HepG2 (cell line): ENCODE results near the gene UEVLD. TPM values are rescaled to one million over a fixed set of nuclear protein-coding genes. Genes with fewer than 3 reads are reported as not detected.

Experiments
- ATAC-seq: fragments of 200-7000 bp; cut with Tn5 transposase; 3 replicates; pipeline ENCODE4 v1.9.1; 2020; ENCODE audit warnings: mild to moderate bottlenecking, moderate library complexity
- BruUV-seq: library from RNA; stranded (reverse); fragments of 400-500 nt; replicated peaks from 2 replicates; lab custom pipeline; 2021; lab: Mats Ljungman, UMichigan
- CTCF ChIA-PET: fragments of 300-600 bp; formaldehyde crosslinking; extraction: SDS; loops from one replicate; lab custom pipeline; 2021; ENCODE audit warnings: low total read pairs, inconsistent platforms, low intra/inter-chr PET ratio; lab: Yijun Ruan, JAX
- POLR2A ChIA-PET: fragments of 350-600 bp; sonication (Branson Sonifier 250); formaldehyde crosslinking; loops from one replicate; lab custom pipeline; 2020; ENCODE audit warnings: antibody characterized with exemption, inconsistent platforms; lab: Yijun Ruan, JAX
- DNase-seq: peaks from one replicate; pipeline ENCODE4 v3.0.0-alpha.2; 2015; ENCODE audit warnings: low spot score
- FAIRE-seq: peaks from 3 replicates; lab custom pipeline; 2011; peaks lifted over from hg19 to GRCh38; lab: Jason Lieb, UNC
- H2AFZ ChIP-seq: one replicate; pipeline ENCODE4 v1.6.1; 2011; ENCODE audit warnings: low read length, inconsistent platforms
- H3K27ac ChIP-seq: fragments of 300-600 bp; 3 replicates; pipeline ENCODE4 v1.8.0; 2011; ENCODE audit warnings: mixed run types, mild to moderate bottlenecking, mixed read lengths, low read length, inconsistent platforms; ENCODE audit not compliant: insufficient read depth; ENCODE audit errors: extremely low read length
- H3K27me3 ChIP-seq, 2 experiments: fragments of 200-600 bp in 1 of 2; 2 replicates in 1 of 2; 3 replicates in 1 of 2; pipeline versions ENCODE4 v1.6.0 to v1.8.0; 2011; ENCODE audit warnings: low read length in 2 of 2, mild to moderate bottlenecking in 2 of 2, moderate library complexity in 2 of 2, inconsistent platforms in 1 of 2; ENCODE audit not compliant: insufficient read depth in 2 of 2, control insufficient read depth in 1 of 2
- H3K36me3 ChIP-seq, 2 experiments: fragments of 200-600 bp in 1 of 2; replicated peaks in 1 of 2; 2 replicates in 1 of 2; 3 replicates in 1 of 2; pipeline versions ENCODE4 v1.5.1 to v1.8.0; 2011; ENCODE audit warnings: low read length in 2 of 2, inconsistent platforms in 1 of 2; ENCODE audit not compliant: insufficient read depth in 2 of 2, control insufficient read depth in 1 of 2
- H3K4me1 ChIP-seq: 2 replicates; pipeline ENCODE4 v1.5.1; 2012; ENCODE audit warnings: low read length, inconsistent platforms; ENCODE audit not compliant: insufficient read depth
- H3K4me2 ChIP-seq: 2 replicates; pipeline ENCODE4 v1.6.0; 2011; ENCODE audit warnings: low read depth, low read length, inconsistent platforms
- H3K4me3 ChIP-seq, 3 experiments: fragments of 200-600 bp in 1 of 3; sonication (generic), shearing (Covaris generic) in 1 of 3; replicated peaks in 1 of 3; 2 replicates each; pipeline ENCODE4 v1.5.1; 2011 to 2016; ENCODE audit warnings: low read length in 3 of 3, inconsistent platforms in 2 of 3, low read depth in 2 of 3, mild to moderate bottlenecking in 2 of 3, control low read depth in 1 of 3, mixed read lengths in 1 of 3; ENCODE audit not compliant: insufficient read depth in 1 of 3
- H3K79me2 ChIP-seq: one replicate; pipeline ENCODE4 v1.6.1; 2011; ENCODE audit warnings: low read length, inconsistent platforms; ENCODE audit not compliant: insufficient read depth
- H3K9ac ChIP-seq: 2 replicates; pipeline ENCODE4 v1.6.0; 2011; ENCODE audit warnings: mild to moderate bottlenecking, low read depth, low read length, inconsistent platforms; ENCODE audit not compliant: insufficient read depth
- H3K9me3 ChIP-seq: 2 replicates; pipeline ENCODE4 v1.5.1; 2012; ENCODE audit warnings: mild to moderate bottlenecking, low read length
- H4K20me1 ChIP-seq: 2 replicates; pipeline ENCODE4 v1.6.0; 2011; ENCODE audit warnings: inconsistent platforms, mild to moderate bottlenecking, low read length, moderate library complexity; ENCODE audit not compliant: insufficient read depth
- ARNTL ChIP-seq: sonication (generic); formaldehyde crosslinking; IDR thresholded peaks from 2 replicates; pipeline ENCODE4 v1.4.0; 2020; ENCODE audit warnings: mild to moderate bottlenecking, missing genetic modification reagents
- ATF1 ChIP-seq: IDR thresholded peaks from 2 replicates; pipeline ENCODE4 v1.6.1; 2016; ENCODE audit warnings: mild to moderate bottlenecking, control low read depth
- IRF2 ChIP-seq: IDR thresholded peaks from 2 replicates; pipeline ENCODE4 v1.6.1; 2018; ENCODE audit warnings: missing genetic modification reagents, missing compliant biosample characterization
- IRX3 ChIP-seq: sonication (generic); formaldehyde crosslinking; IDR thresholded peaks from 2 replicates; pipeline ENCODE4 v1.8.1; 2023; ENCODE audit warnings: mild to moderate bottlenecking, low read depth, missing genetic modification reagents, borderline replicate concordance
- NCOA2 ChIP-seq: sonication (generic); formaldehyde crosslinking; IDR thresholded peaks from 2 replicates; pipeline ENCODE4 v1.8.0; 2022; ENCODE audit warnings: inconsistent platforms
- TBX2 ChIP-seq: sonication (generic); formaldehyde crosslinking; IDR thresholded peaks from 2 replicates; pipeline ENCODE4 v1.5.0; 2020; ENCODE audit warnings: missing genetic modification reagents, mild to moderate bottlenecking, borderline replicate concordance
- THYN1 ChIP-seq: sonication (generic); formaldehyde crosslinking; IDR thresholded peaks from 2 replicates; pipeline ENCODE4 v1.8.1; 2023; ENCODE audit warnings: low read depth, mild to moderate bottlenecking, moderate library complexity, missing genetic modification reagents, borderline replicate concordance
- ZFP36L1 ChIP-seq: sonication (generic); formaldehyde crosslinking; IDR thresholded peaks from 2 replicates; pipeline ENCODE4 v1.8.0; 2022; ENCODE audit warnings: mild to moderate bottlenecking, missing genetic modification reagents, moderate library complexity
- ZSCAN21 ChIP-seq: sonication (generic); formaldehyde crosslinking; IDR thresholded peaks from 2 replicates; pipeline ENCODE4 v1.8.0; 2022; ENCODE audit warnings: mild to moderate bottlenecking, missing genetic modification reagents, moderate library complexity, borderline replicate concordance
- ZSCAN29 ChIP-seq: sonication (generic); formaldehyde crosslinking; conservative IDR thresholded peaks from 2 replicates; pipeline ENCODE4 v1.4.0; 2020; ENCODE audit warnings: mild to moderate bottlenecking, missing genetic modification reagents
- WGBS: methylation state at CpG from one replicate; pipeline ENCODE4 v1.1.6; 2017; ENCODE audit warnings: low lambda C conversion rate; 5-methylcytosine and 5-hydroxymethylcytosine counted together
- in situ Hi-C: cut with HindIII; loops from 2 replicates; pipeline ENCODE4 v1.10.0; 2017; ENCODE audit warnings: low pct_unique_long_range_greater_than_20kb; ENCODE audit not compliant: extremely low pct_ligation_motif_present
- intact Hi-C: fragments of 100-400 bp; cut with micrococcal nuclease; formaldehyde crosslinking; loops from one replicate; pipeline ENCODE4 v1.10.0; 2022; ENCODE audit not compliant: unreplicated experiment
- polyA plus RNA-seq, 8 experiments: library from polyadenylated mRNA; depleted of rRNA in 3 of 8; stranded (reverse) in 7 of 8; unstranded in 1 of 8; fragments of >200 nt; fragmentation: Illumina TruSeq in 4 of 8; extraction: Trizol in 4 of 8; gene quantifications; 2 replicates each; pipeline versions ENCODE4 v1.2.1 to v1.2.3, GENCODE V29; 2011 to 2016; ENCODE audit warnings: low read depth in 4 of 8, missing spikeins in 1 of 8, mixed read lengths in 1 of 8; ENCODE audit not compliant: insufficient read depth in 1 of 8
- total RNA-seq, 5 experiments: library from RNA; depleted of rRNA; stranded (reverse); fragments of >200 nt; fragmentation: Illumina TruSeq; extraction: Trizol; gene quantifications; 2 replicates each; pipeline ENCODE4 v1.2.3, GENCODE V29; 2016; ENCODE audit warnings: low read depth in 1 of 5
- TF ChIP-seq, protein P1 (sequence below): IDR thresholded peaks from 2 replicates; pipeline ENCODE4 v1.6.1; 2016; ENCODE audit warnings: control low read depth
- TF ChIP-seq, protein P2 (sequence below): sonication (generic); formaldehyde crosslinking; IDR thresholded peaks from 2 replicates; pipeline ENCODE4 v1.4.0; 2020; ENCODE audit warnings: mild to moderate bottlenecking, low read depth, missing genetic modification reagents

Gene UEVLD
- total and polyA plus RNA-seq, 2 of the 13 experiments (the other 11 are each of a cell fraction or from before 2014, with no cell fraction given), result 5.7 to 13.7 TPM

GRCh38 chr11:18581825-18582224, 6.7 kb downstream of the UEVLD start:
- Histone ChIP-seq H3K4me1 (peaks cover 44% of the 10 kb centered on the region), H3K27me3 (no peaks in the 10 kb centered on the region), H3K27ac (peak overlapping the region; percentile 18), H3K4me3 (no peak overlapping the region), H3K36me3 (no peaks in the 10 kb centered on the region), H3K4me2 (no peak overlapping the region), H2AFZ (no peak overlapping the region), H4K20me1 (no peaks in the 10 kb centered on the region), H3K9ac (no peak overlapping the region), H3K9me3 (no peaks in the 10 kb centered on the region), H3K79me2 (no peaks in the 10 kb centered on the region)
- no peak for FAIRE-seq
- ChIA-PET CTCF (no interaction called here), POLR2A (interaction anchor here (2.6 kb wide), 1 partner anchor 55 kb away, joined by 8 read pairs; the partner anchor contains the start of gene TSG101)
- intact Hi-C loops, result no loop called here
- DNase-seq, result no peak
- in situ Hi-C loops, result no loop called here
- TF ChIP-seq NCOA2, result no peak
- TF ChIP-seq IRF2 (CRISPR knock-in tag), result no peak
- no peak for TF ChIP-seq IRX3 (CRISPR knock-in tag)
- TF ChIP-seq, protein P1, sequence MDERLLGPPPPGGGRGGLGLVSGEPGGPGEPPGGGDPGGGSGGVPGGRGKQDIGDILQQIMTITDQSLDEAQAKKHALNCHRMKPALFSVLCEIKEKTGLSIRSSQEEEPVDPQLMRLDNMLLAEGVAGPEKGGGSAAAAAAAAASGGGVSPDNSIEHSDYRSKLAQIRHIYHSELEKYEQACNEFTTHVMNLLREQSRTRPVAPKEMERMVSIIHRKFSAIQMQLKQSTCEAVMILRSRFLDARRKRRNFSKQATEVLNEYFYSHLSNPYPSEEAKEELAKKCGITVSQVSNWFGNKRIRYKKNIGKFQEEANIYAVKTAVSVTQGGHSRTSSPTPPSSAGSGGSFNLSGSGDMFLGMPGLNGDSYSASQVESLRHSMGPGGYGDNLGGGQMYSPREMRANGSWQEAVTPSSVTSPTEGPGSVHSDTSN, result no peak
- TF ChIP-seq ARNTL, result no peak
- TF ChIP-seq, protein P2, sequence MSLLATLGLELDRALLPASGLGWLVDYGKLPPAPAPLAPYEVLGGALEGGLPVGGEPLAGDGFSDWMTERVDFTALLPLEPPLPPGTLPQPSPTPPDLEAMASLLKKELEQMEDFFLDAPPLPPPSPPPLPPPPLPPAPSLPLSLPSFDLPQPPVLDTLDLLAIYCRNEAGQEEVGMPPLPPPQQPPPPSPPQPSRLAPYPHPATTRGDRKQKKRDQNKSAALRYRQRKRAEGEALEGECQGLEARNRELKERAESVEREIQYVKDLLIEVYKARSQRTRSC, result no peak
- no peak for TF ChIP-seq ZSCAN29 (CRISPR knock-in tag)
- TF ChIP-seq TBX2 (CRISPR knock-in tag), result no peak
- TF ChIP-seq ATF1, result no peak
- TF ChIP-seq ZSCAN21 (CRISPR knock-in tag), result no peak
- no peak for TF ChIP-seq THYN1 (CRISPR knock-in tag)
- no peak for TF ChIP-seq ZFP36L1 (CRISPR knock-in tag)
- whole genome bisulfite sequencing, result 89% methylated on average over 1 of the region's 1 CpG
- BruUV-seq, result no TSS peak
- ATAC-seq, result no peak
